Calu3 (cell line): ENCODE results near the gene ADARB1. TPM values are rescaled to one million over a fixed set of nuclear protein-coding genes. Genes with fewer than 3 reads are reported as not detected.

ENCODE experiments used
- BruUV-seq: library from RNA; stranded (reverse); fragments of 400-500 nt; replicated peaks from 2 replicates; lab custom pipeline; 2021; lab: Mats Ljungman, UMichigan
- CTCF ChIA-PET: fragments of 300-600 bp; sonication (Branson Sonifier 250); formaldehyde crosslinking; loops from one replicate; lab custom pipeline; 2022; ENCODE audit warnings: antibody characterized with exemption; lab: Charles Lee
- DNase-seq: peaks from one replicate; pipeline ENCODE4 v3.0.0; 2022
- H3K27ac Mint-ChIP-seq: one replicate; pipeline ENCODE4 v1.8.0; 2022; ENCODE audit warnings: mixed read lengths; ENCODE audit not compliant: unreplicated experiment
- H3K27me3 Mint-ChIP-seq: one replicate; pipeline ENCODE4 v1.8.0; 2022; ENCODE audit warnings: mixed read lengths; ENCODE audit not compliant: unreplicated experiment
- H3K36me3 Mint-ChIP-seq: one replicate; pipeline ENCODE4 v1.8.0; 2022; ENCODE audit warnings: mild to moderate bottlenecking, moderate library complexity, mixed read lengths; ENCODE audit not compliant: insufficient read depth, unreplicated experiment
- H3K4me1 Mint-ChIP-seq: one replicate; pipeline ENCODE4 v1.8.0; 2022; ENCODE audit warnings: mild to moderate bottlenecking, low read depth, mixed read lengths; ENCODE audit not compliant: unreplicated experiment
- H3K4me3 Mint-ChIP-seq: one replicate; pipeline ENCODE4 v1.8.0; 2022; ENCODE audit warnings: mild to moderate bottlenecking, low read depth, moderate library complexity, mixed read lengths; ENCODE audit not compliant: unreplicated experiment
- H3K9me3 Mint-ChIP-seq: one replicate; pipeline ENCODE4 v1.8.0; 2022; ENCODE audit warnings: low read depth, mixed read lengths; ENCODE audit not compliant: unreplicated experiment
- intact Hi-C: fragments of 100-400 bp; cut with micrococcal nuclease; formaldehyde crosslinking; loops from one replicate; pipeline ENCODE4 v1.10.0; 2022; ENCODE audit not compliant: unreplicated experiment
- total RNA-seq: library from RNA; stranded (reverse); gene quantifications from 2 replicates; pipeline ENCODE4 v1.2.3, GENCODE V29; 2022
- TF ChIP-seq, protein P1 (sequence below): fragments of 200-600 bp; IDR thresholded peaks from one replicate; pipeline ENCODE4 v1.8.0; 2022; ENCODE audit warnings: antibody characterized with exemption; ENCODE audit not compliant: unreplicated experiment

ADARB1 gene
- total RNA-seq, 1 experiment from 2014 or later: 2.8 TPM

DNA sequence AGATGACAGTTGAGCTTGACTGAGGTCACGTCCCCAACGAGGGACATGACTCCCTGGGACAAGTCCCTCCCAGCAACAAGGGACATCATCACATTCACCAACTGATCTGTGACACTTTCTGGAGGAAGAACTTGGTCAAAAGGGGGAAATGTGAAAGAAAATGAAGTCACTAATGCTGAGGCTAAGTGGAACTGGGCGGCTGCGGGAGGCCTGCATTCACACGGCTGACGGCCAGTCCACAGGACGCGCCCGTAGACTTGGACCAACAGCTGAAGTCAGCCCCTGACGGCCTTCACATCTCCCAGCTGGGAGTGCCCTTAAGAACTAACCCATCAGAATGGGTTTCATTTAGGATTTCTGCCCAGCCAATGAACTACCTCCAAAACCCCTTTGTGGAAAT, 186.7 kb downstream of the ADARB1 start:
- CTCF ChIA-PET: interaction anchor here (0.6 kb wide), 1 partner anchor 72 kb away, joined by 3 read pairs; no protein-coding TSS in a partner anchor
- Mint-ChIP-seq H3K27me3 (no peaks in the 10 kb centered on the region), H3K4me1 (no peaks in the 10 kb centered on the region), H3K4me3 (no peak overlapping the region), H3K27ac (no peak overlapping the region), H3K9me3 (no peaks in the 10 kb centered on the region), H3K36me3 (peaks cover 9% of the 10 kb centered on the region)
- intact Hi-C loops: no loop called here
- TF ChIP-seq, protein P1, sequence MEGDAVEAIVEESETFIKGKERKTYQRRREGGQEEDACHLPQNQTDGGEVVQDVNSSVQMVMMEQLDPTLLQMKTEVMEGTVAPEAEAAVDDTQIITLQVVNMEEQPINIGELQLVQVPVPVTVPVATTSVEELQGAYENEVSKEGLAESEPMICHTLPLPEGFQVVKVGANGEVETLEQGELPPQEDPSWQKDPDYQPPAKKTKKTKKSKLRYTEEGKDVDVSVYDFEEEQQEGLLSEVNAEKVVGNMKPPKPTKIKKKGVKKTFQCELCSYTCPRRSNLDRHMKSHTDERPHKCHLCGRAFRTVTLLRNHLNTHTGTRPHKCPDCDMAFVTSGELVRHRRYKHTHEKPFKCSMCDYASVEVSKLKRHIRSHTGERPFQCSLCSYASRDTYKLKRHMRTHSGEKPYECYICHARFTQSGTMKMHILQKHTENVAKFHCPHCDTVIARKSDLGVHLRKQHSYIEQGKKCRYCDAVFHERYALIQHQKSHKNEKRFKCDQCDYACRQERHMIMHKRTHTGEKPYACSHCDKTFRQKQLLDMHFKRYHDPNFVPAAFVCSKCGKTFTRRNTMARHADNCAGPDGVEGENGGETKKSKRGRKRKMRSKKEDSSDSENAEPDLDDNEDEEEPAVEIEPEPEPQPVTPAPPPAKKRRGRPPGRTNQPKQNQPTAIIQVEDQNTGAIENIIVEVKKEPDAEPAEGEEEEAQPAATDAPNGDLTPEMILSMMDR: no peak
- DNase-seq: no peak
- no TSS peak for BruUV-seq

DNA sequence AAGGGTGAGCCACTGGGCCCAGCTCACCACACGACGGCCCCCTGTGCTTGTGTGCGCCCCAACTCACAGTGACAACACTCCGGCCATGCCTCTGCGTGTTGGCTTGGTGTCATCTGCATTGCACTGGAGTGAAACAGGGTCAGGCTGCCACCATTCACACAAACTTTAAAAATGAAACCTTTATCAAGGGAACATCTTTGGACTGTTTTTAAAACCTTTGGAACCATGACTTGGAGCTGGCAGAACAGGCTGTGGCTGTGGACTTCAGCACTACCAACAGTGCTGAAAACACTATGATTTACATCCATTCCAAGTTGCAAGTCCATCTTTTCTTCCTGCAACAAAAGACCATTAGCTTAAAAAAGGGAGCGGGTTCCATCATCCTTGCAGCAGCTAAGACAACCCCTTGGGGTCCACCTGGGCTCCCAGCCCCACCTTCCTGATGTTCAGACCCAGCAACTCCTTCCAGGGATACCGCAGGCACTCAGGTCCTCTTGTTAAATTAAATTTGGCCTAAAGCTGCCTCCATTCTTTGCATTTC, 187.7 kb downstream of the ADARB1 start:
- Mint-ChIP-seq H3K27me3 (no peaks in the 10 kb centered on the region), H3K4me1 (no peaks in the 10 kb centered on the region), H3K9me3 (no peaks in the 10 kb centered on the region), H3K4me3 (no peak overlapping the region), H3K27ac (no peak overlapping the region), H3K36me3 (peaks cover 12% of the 10 kb centered on the region)
- no peak for DNase-seq
- TF ChIP-seq, protein P1: no peak
- CTCF ChIA-PET: no interaction called here
- intact Hi-C loops: no loop called here
- BruUV-seq: no TSS peak

DNA sequence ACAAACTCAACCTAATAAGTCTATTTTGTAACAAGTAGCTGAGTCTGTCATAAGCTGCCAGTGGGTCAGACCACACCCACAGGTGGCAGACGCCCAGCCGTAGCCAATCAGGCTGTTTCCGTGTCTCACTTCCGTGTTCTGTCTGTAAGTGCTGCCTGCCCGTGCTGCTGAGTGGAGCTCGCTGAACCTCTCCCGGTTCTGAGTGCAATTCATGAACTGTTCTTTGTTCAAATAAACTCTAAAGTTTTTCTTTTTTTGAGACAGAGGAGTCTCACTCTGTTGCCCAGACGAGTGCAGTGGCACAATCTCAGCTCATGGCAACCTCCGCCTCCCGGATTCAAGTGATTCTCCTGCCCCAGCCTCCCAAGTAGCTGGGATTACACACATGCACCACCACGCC, 188.2 kb downstream of the ADARB1 start:
- Mint-ChIP-seq H3K27me3 (no peaks in the 10 kb centered on the region), H3K27ac (no peak overlapping the region), H3K4me3 (no peak overlapping the region), H3K9me3 (no peaks in the 10 kb centered on the region), H3K4me1 (no peaks in the 10 kb centered on the region), H3K36me3 (peaks cover 13% of the 10 kb centered on the region)
- DNase-seq: no peak
- CTCF ChIA-PET: no interaction called here
- no TSS peak for BruUV-seq
- TF ChIP-seq, protein P1: no peak
- intact Hi-C loops: no loop called here

DNA sequence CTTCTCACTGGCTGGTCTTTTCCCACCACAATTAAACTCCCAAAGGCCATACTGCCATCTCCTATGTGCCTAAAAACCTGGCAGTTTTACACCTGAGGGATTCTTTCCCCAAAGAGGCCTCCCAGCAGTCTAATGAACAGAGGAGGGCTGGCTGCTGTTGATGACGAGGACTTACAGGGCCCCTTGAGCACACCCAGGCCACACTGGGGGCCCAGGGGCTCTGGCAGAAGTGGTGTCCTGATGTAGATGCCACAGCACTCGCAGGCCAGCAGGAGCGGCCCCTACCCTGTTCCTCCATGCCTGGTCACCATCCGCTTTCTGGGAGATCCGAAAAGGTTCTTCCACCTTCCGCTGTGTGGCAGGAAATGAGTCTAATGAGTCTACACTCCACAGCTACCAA, 189.2 kb downstream of the ADARB1 start:
- no peak for DNase-seq
- Mint-ChIP-seq H3K4me1 (no peaks in the 10 kb centered on the region), H3K9me3 (no peaks in the 10 kb centered on the region), H3K4me3 (no peak overlapping the region), H3K27me3 (no peaks in the 10 kb centered on the region), H3K27ac (no peak overlapping the region), H3K36me3 (peaks cover 13% of the 10 kb centered on the region)
- intact Hi-C loops: no loop called here
- BruUV-seq: no TSS peak
- TF ChIP-seq, protein P1: no peak
- CTCF ChIA-PET: no interaction called here
